Measurements from ENCODE around the gene OR1J4. TPM values are rescaled to one million over a fixed set of nuclear protein-coding genes. Genes with fewer than 3 reads are reported as not detected.

OR1J4 gene, protein sequence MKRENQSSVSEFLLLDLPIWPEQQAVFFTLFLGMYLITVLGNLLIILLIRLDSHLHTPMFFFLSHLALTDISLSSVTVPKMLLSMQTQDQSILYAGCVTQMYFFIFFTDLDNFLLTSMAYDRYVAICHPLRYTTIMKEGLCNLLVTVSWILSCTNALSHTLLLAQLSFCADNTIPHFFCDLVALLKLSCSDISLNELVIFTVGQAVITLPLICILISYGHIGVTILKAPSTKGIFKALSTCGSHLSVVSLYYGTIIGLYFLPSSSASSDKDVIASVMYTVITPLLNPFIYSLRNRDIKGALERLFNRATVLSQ
- total RNA-seq: not detected in 3 replicates
- long read RNA-seq: 0 reads

DNA sequence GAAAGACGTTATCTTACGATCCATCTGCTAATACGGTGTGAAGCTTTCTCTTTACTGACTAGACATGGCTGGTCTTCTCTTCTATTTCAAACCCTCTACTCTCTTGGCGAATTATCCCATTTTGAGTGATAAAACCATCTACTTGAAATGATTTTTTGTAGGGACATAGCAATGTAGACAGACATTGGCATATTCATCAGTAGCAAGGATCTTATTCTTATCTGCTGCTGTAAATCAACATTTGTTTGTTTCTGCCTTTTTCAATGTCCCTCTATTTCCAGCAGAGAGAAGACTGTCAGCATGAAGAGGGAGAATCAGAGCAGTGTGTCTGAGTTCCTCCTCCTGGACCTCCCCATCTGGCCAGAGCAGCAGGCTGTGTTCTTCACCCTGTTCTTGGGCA is at the start of gene OR1J4:
Gene OR1J4 (plus strand): TSS at position 301 of the 400 bp plus-strand sequence. CDS start 0 bp downstream, at position 301.
- TF ChIP-seq, protein P1, sequence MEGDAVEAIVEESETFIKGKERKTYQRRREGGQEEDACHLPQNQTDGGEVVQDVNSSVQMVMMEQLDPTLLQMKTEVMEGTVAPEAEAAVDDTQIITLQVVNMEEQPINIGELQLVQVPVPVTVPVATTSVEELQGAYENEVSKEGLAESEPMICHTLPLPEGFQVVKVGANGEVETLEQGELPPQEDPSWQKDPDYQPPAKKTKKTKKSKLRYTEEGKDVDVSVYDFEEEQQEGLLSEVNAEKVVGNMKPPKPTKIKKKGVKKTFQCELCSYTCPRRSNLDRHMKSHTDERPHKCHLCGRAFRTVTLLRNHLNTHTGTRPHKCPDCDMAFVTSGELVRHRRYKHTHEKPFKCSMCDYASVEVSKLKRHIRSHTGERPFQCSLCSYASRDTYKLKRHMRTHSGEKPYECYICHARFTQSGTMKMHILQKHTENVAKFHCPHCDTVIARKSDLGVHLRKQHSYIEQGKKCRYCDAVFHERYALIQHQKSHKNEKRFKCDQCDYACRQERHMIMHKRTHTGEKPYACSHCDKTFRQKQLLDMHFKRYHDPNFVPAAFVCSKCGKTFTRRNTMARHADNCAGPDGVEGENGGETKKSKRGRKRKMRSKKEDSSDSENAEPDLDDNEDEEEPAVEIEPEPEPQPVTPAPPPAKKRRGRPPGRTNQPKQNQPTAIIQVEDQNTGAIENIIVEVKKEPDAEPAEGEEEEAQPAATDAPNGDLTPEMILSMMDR (IDR thresholded peaks at IDR 0.05): no peak
- Mint-ChIP-seq H3K36me3 (ENCODE audit: low read depth) (no peaks in the 10 kb centered on the region), H3K4me1 (ENCODE audit: low read depth) (no peaks in the 10 kb centered on the region), H3K4me3 (ENCODE audit: unreplicated experiment) (no peak within 1 kb of the TSS), H3K27me3 (ENCODE audit: low read depth) (peaks cover 36% of the 10 kb centered on the region), H3K27ac (ENCODE audit: unreplicated experiment) (no peak within 1 kb of the TSS), H3K9me3 (ENCODE audit: low read depth) (no peaks in the 10 kb centered on the region)
- no peak for DNase-seq (ENCODE audit: low spot score)

DNA sequence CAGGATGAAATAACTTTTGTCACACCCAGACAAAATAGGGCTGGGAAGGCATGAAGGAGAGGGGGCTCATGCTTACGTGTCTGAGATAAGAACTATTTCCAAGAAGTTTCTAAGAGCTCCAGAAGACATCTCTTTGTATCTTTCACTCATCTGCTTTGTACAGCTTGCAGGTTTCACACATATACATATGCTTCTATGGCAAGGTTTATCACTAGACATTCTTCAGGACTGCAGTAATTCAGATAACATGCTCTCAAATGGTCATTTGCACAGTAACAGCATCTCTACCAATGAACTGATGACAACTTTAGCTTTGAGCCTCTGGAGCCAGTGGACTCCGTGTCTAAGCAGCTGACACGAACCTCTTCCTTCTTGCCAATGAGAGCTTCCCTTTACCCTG is 44.4 kb upstream of the OR1J4 start:
- no peak overlapping the region for H3K27ac Mint-ChIP-seq (ENCODE audit: unreplicated experiment)
- no peaks in the 10 kb centered on the region for H3K4me1 Mint-ChIP-seq (ENCODE audit: low read depth)
- no peaks in the 10 kb centered on the region for H3K36me3 Mint-ChIP-seq (ENCODE audit: low read depth)
- H3K4me3 Mint-ChIP-seq (ENCODE audit: unreplicated experiment): no peak overlapping the region
- no peak for DNase-seq (ENCODE audit: low spot score)
- H3K27me3 Mint-ChIP-seq (ENCODE audit: low read depth): peaks cover 62% of the 10 kb centered on the region
- no peaks in the 10 kb centered on the region for H3K9me3 Mint-ChIP-seq (ENCODE audit: low read depth)
- TF ChIP-seq, protein P1 (IDR thresholded peaks at IDR 0.05): no peak

DNA sequence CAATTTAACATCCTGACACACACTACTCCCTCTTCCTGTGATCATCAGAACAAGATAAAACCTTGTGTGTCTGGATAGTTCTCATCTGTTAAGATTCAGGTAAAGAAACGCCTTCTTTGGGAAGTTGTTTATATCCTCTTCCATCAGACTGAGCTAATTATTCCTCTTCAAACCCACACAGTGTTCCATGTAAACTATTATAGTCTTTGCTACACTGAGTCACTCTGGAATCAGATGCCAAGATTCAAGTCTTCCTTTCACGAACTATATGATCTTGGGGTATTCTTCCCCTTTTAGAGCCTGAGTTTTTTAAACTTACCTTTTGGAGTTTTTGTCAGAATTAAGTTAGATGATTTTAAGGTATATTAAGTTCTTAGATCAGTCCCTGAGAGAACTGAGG is 43.2 kb upstream of the OR1J4 start:
- H3K4me1 Mint-ChIP-seq (ENCODE audit: low read depth): no peaks in the 10 kb centered on the region
- TF ChIP-seq, protein P1 (IDR thresholded peaks at IDR 0.05): no peak
- H3K36me3 Mint-ChIP-seq (ENCODE audit: low read depth): no peaks in the 10 kb centered on the region
- no peak for DNase-seq (ENCODE audit: low spot score)
- H3K9me3 Mint-ChIP-seq (ENCODE audit: low read depth): no peaks in the 10 kb centered on the region
- no peak overlapping the region for H3K4me3 Mint-ChIP-seq (ENCODE audit: unreplicated experiment)
- H3K27me3 Mint-ChIP-seq (ENCODE audit: low read depth): peaks cover 57% of the 10 kb centered on the region
- H3K27ac Mint-ChIP-seq (ENCODE audit: unreplicated experiment): no peak overlapping the region

DNA sequence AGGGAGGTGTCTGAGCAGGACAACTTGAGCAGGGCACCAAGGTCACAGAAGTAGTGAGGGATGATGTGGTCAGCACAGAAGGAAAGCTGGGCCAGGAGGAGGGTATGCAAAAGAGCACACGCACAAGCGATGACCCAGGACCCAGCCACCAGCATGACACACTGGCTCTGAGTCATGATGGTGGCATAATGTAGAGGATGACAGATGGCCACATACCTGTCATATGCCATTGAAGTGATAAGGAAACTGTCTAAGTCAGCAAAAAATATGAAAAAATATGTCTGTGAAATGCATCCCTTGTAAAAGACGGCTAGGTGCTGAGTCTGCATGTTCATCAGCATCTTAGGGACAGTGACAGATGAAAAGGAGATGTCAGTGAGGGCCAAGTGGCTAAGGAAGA is 41.6 kb upstream of the OR1J4 start:
- Mint-ChIP-seq H3K27me3 (ENCODE audit: low read depth) (peaks cover 64% of the 10 kb centered on the region), H3K4me3 (ENCODE audit: unreplicated experiment) (no peak overlapping the region), H3K4me1 (ENCODE audit: low read depth) (no peaks in the 10 kb centered on the region), H3K9me3 (ENCODE audit: low read depth) (no peaks in the 10 kb centered on the region), H3K36me3 (ENCODE audit: low read depth) (no peaks in the 10 kb centered on the region), H3K27ac (ENCODE audit: unreplicated experiment) (no peak overlapping the region)
- TF ChIP-seq, protein P1 (IDR thresholded peaks at IDR 0.05): no peak
- DNase-seq (ENCODE audit: low spot score): no peak

DNA sequence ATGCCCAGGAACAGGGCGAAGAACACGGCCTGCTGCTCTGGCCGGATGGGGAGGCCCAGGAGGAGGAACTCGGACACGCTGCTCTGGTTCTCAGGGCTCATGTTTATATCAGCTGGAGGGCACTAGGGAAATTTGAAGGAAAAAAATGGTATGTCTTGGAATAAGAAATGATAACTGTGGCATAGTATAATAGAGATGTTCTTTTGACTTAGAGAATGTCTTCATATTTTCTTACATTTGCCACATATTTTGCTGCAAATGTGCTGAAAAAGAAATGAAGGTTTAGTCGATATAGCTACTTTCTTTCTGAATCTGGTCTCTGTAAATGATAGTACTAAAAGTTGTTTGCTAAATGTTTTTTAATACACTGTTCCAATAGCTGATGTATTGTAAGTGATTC is 41.1 kb upstream of the OR1J4 start, which contains the start of gene OR1J1:
Gene OR1J1 (minus strand): TSS at position 101 of the 400 bp plus-strand sequence. CDS start 0 bp downstream, at position 101.
- Mint-ChIP-seq H3K4me1 (ENCODE audit: low read depth) (no peaks in the 10 kb centered on the region), H3K27me3 (ENCODE audit: low read depth) (peaks cover 64% of the 10 kb centered on the region), H3K36me3 (ENCODE audit: low read depth) (no peaks in the 10 kb centered on the region), H3K4me3 (ENCODE audit: unreplicated experiment) (no peak within 1 kb of the TSS), H3K27ac (ENCODE audit: unreplicated experiment) (no peak within 1 kb of the TSS), H3K9me3 (ENCODE audit: low read depth) (no peaks in the 10 kb centered on the region)
- TF ChIP-seq, protein P1 (IDR thresholded peaks at IDR 0.05): no peak
- no peak for DNase-seq (ENCODE audit: low spot score)
